ENCODE data around the gene KLHDC9. TPM values are rescaled to one million over a fixed set of nuclear protein-coding genes. Genes with fewer than 3 reads are reported as not detected.

The KLHDC9 gene
- total and polyA plus RNA-seq, 9 of the 15 experiments (the other 6 are each of a cell fraction or from before 2014, with no cell fraction given) = not detected

DNA sequence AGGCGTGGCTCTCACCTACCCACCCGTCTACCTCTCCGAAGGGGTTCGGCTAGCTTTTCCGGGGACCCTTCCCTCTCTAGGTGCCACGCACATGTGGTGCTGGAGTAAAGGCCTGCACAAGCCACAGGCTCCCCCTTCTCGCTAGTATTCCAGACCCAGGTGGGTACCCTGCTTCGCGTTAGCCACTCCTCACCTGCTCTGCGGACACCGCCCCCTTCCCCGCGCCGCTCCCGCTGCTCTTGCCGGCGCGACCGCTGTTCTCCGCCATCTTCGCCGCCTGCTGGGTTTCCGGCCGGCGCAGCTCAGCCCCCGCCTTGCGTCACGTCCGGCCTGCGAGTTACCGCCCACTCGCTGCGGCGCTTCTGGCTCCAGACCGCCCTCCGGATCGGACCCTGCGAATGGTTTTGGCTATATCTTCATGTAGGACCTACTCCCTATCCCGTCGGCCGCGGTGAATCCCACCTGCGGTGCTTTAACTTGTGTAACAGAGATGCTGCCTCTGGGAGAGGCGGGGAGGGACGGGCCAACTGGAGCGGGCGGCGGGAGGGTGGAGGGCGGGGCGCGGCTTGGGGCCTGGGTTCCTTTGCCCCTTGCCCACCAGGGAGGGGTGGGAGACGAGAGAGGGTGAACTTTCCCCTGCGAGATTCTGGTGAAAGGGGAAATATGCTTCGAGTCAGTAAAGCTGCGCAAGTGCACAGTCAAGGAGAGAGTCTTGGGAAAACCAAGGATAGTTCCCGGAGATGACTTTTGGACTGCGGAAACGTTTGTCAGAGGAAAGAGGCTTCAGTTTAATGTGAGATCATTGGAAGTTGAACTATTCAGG is 19.8 kb downstream of the KLHDC9 start, which contains the start of the genes NIT1 and PFDN2 (continued):
- TF ChIP-seq ZKSCAN3 (CRISPR knock-in tag; IDR thresholded peaks at IDR 0.05) = no peak
- peak; percentile 44; the same call in 1 of the 2 replicates for TF ChIP-seq ZBTB7A (IDR thresholded peaks at IDR 0.05; ENCODE audit: borderline replicate concordance, control insufficient read depth, low read depth, low read length)
- TF ChIP-seq, protein P1, sequence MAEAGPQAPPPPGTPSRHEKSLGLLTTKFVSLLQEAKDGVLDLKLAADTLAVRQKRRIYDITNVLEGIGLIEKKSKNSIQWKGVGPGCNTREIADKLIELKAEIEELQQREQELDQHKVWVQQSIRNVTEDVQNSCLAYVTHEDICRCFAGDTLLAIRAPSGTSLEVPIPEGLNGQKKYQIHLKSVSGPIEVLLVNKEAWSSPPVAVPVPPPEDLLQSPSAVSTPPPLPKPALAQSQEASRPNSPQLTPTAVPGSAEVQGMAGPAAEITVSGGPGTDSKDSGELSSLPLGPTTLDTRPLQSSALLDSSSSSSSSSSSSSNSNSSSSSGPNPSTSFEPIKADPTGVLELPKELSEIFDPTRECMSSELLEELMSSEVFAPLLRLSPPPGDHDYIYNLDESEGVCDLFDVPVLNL (CRISPR knock-in tag; IDR thresholded peaks at IDR 0.05; ENCODE audit: low read depth) = peak; percentile 52
- TF ChIP-seq GTF2F1 (IDR thresholded peaks at IDR 0.05; ENCODE audit: low read depth, low read length) = peak; percentile 64; the same call in 1 of the 2 replicates
- no peak for TF ChIP-seq ZNF133 (CRISPR knock-in tag; IDR thresholded peaks at IDR 0.05)
- no peak for TF ChIP-seq RBM39 (optimal IDR thresholded peaks at IDR 0.05; ENCODE audit: low read depth, low read length)
- no peak; a peak in 2 of 4 replicates for TF ChIP-seq SRF (CRISPR knock-in tag; IDR thresholded peaks at IDR 0.05)
- TF ChIP-seq, protein P2, sequence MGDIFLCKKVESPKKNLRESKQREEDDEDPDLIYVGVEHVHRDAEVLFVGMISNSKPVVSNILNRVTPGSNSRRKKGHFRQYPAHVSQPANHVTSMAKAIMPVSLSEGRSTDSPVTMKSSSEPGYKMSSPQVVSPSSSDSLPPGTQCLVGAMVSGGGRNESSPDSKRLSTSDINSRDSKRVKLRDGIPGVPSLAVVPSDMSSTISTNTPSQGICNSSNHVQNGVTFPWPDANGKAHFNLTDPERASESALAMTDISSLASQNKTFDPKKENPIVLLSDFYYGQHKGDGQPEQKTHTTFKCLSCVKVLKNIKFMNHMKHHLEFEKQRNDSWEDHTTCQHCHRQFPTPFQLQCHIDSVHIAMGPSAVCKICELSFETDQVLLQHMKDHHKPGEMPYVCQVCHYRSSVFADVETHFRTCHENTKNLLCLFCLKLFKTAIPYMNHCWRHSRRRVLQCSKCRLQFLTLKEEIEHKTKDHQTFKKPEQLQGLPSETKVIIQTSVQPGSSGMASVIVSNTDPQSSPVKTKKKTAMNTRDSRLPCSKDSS (IDR thresholded peaks at IDR 0.05; ENCODE audit: low read depth, partially characterized antibody) = no peak
- TF ChIP-seq SOX6 (IDR thresholded peaks at IDR 0.05) = no peak
- TF ChIP-seq PTRF (tag; IDR thresholded peaks at IDR 0.05) = no peak
- TF ChIP-seq ZNF57 (CRISPR knock-in tag; IDR thresholded peaks at IDR 0.05) = no peak
- TF ChIP-seq PHF8 (IDR thresholded peaks at IDR 0.05; ENCODE audit: borderline replicate concordance, low read length) = peak; percentile 98
- no peak for TF ChIP-seq FOXK1 (CRISPR knock-in tag; IDR thresholded peaks at IDR 0.05; ENCODE audit: borderline replicate concordance)
- TF ChIP-seq ILF3 (IDR thresholded peaks at IDR 0.05; ENCODE audit: borderline replicate concordance) = no peak
- TF ChIP-seq TEAD1 (CRISPR knock-in tag; IDR thresholded peaks at IDR 0.05) = peak in 1 of 2 experiments; percentile 81; a peak in 2 of 4 replicates
- TF ChIP-seq, protein P3, sequence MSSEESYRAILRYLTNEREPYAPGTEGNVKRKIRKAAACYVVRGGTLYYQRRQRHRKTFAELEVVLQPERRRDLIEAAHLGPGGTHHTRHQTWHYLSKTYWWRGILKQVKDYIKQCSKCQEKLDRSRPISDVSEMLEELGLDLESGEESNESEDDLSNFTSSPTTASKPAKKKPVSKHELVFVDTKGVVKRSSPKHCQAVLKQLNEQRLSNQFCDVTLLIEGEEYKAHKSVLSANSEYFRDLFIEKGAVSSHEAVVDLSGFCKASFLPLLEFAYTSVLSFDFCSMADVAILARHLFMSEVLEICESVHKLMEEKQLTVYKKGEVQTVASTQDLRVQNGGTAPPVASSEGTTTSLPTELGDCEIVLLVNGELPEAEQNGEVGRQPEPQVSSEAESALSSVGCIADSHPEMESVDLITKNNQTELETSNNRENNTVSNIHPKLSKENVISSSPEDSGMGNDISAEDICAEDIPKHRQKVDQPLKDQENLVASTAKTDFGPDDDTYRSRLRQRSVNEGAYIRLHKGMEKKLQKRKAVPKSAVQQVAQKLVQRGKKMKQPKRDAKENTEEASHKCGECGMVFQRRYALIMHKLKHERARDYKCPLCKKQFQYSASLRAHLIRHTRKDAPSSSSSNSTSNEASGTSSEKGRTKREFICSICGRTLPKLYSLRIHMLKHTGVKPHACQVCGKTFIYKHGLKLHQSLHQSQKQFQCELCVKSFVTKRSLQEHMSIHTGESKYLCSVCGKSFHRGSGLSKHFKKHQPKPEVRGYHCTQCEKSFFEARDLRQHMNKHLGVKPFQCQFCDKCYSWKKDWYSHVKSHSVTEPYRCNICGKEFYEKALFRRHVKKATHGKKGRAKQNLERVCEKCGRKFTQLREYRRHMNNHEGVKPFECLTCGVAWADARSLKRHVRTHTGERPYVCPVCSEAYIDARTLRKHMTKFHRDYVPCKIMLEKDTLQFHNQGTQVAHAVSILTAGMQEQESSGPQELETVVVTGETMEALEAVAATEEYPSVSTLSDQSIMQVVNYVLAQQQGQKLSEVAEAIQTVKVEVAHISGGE (CRISPR knock-in tag; IDR thresholded peaks at IDR 0.05) = peak in 1 of 3 experiments; percentile 84; a peak in 3 of 6 replicates
- TF ChIP-seq ZNF165 (CRISPR knock-in tag; IDR thresholded peaks at IDR 0.05; ENCODE audit: borderline replicate concordance) = peak; percentile 49; the same call in 1 of the 2 replicates
- TF ChIP-seq DIDO1 (tag; IDR thresholded peaks at IDR 0.05; ENCODE audit: low read depth) = no peak
- peak; percentile 98 for TF ChIP-seq KLF13 (tag; IDR thresholded peaks at IDR 0.05; ENCODE audit: borderline replicate concordance, low read depth)
- TF ChIP-seq SIX5 (IDR thresholded peaks at IDR 0.05; ENCODE audit: borderline replicate concordance in 1 of 2, insufficient read depth in 1 of 2, low read depth in 1 of 2, low read length in 2 of 2) = no peak
- TF ChIP-seq NR3C1 (CRISPR knock-in tag; IDR thresholded peaks at IDR 0.05) = no peak

Data from K562 (cell line).